HG03066 (cell line): ENCODE measurements around the gene TSPAN33.

Experiments used
- ATAC-seq: cut with Tn5 transposase; IDR thresholded peaks from one replicate; pipeline ENCODE4 v1.9.1; 2021; ENCODE audit warnings: low read depth; ENCODE audit not compliant: unreplicated experiment

The TSPAN33 gene

DNA sequence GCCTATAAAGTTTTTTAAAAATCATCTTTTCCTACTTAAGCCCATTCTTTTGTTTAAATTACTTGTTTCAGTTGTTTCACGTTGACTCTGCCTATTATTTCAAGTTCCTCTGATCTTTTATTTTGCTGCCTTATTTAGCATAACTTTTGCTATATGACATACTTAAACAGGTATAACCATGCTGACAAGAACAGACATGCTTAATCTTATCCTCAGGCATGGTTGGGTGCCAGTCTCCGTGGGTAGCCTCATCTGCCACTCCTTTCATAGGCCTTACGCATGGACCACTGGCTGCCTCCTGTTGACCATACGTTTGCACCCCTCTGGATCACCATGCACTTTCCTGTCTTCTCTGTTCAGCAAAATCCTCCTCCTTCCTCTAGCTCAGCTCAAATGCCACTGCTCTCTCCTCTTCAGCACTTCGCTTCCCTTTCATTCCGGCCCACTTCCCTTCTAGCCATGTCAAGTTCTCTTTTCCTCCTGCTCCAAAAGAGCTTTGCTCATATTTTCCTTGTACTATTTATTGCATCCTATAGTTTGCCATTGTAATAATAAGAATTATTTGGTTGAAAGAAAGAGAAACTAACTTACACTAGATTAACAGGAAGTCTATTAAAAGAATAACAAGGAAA, 10.0 kb upstream of the TSPAN33 start:
- ATAC-seq = no peak

DNA sequence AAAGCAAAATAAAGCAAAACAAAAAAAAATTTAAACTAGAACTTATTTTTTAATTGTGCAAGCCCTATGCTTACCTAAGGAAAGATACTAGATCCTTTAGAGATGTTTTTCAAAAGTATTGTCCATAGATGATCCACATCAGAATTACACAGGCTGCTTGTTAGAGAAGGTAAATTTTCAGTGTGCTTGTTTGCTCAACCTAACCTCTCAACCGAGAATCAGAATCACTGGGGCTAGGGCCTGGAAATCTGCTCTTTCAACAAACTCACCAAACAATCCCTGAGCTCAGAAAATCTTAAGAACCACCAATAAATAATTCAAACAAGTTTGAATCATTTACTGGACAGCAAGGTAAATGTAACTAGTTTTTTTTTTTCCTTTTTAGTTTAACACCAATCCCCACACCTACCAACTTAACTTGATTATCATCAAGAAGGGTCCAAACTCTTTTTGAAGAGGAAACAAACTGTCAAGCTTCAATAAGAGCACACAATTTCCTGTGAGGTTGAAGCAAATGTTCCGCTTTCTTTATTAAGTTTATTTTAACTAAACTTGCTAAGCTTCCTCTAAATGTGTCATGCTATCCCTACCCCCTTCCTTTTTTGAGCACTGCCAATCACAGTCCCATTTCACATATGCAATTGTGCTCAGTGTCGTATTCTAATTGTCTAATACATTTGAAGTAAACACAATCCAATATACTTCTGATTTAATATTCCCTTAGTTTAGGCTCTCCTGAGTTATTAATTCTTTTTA, 7.4 kb upstream of the TSPAN33 start:
- ATAC-seq = no peak

DNA sequence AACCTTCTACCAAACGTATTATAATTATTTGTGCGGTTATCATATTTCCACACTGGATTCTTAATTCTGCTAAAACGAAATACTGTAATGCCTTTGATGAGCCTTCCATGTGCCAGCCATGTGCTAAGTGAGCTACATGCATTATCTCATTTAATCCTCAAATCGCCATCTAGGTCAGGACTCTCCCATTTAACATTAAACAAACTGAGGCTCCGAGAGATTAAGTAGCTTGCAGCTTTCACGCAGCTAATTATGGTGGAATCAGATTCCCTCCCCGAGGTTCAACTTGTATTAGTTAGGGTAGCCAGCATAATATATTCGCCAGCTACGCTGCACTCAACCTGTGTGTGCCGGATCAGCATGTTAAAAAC, 798 bp upstream of the TSPAN33 start:
- ATAC-seq = no peak

DNA sequence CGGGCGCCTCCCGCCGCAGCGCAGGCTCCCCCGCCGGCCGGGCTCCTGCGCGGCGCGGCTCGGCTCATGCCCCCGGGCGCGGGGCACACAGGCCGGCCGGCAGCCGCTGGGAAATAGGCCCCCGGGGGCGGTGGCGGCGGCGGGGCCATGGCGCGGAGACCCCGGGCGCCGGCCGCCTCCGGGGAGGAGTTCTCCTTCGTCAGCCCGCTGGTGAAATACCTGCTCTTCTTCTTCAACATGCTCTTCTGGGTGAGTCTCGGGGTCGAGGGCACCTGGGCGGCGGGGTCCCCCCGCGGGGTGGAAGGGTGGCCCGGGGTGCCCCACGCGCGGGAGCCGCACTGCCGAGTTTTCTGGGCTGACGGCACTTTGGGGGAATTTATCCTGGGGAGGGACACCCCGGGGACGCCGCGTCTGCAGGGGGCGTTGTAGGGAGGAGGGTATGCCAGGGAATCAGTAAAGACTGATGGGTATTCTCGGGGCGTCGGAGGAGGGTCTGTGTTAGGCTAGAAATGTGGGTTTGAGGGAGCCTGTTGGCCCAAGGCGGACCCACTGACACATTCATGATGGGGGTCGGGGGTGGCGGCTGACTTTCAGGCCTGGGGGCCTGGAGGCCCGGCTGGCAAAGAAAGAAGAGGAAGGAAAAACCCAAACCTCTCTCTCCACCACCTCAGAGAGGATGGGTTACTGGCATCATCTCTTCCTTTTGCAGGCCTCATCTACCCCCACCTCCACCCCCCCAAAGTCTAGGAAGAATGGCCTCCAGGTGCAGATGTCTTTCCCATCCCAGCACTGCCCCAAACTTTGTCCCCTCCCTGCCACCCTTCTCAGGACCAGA, 544 bp downstream of the TSPAN33 start:
- ATAC-seq = peak; percentile 28

DNA sequence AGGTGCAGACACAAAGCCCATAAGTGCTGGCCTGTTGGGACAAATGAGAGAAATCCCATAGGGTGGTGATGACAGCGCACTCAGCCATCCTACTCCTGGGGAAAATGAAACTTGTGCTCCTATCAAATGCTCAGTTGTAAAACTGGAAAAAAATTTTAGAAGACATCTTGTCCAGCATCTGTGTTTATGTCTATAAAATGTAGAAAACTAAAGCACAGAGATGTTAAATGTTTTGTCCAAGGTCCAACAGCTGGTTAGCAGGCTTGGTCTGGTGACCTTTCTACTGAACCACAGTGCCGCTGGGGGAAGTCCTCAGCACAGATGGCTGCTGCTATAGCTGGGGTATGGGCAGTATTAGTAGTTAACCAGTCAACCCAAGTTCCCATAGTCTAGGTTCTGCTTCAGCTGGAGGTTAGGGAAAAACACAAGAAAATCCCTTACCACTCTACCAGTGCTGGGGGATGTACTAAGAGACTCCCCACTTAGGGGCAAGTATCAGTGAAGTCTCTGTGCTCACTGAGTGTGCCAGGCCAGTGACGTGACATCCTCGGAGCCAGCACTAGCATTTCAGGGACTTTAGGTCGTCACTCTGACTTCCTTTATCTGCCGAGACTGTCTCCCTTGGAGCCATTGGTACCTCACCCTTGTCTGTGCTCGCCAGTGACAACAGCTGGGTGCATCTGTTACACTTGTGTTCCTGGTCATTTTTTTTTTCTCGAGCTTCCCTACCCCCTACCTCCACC, 1.9 kb downstream of the TSPAN33 start:
- ATAC-seq = peak; percentile 55

DNA sequence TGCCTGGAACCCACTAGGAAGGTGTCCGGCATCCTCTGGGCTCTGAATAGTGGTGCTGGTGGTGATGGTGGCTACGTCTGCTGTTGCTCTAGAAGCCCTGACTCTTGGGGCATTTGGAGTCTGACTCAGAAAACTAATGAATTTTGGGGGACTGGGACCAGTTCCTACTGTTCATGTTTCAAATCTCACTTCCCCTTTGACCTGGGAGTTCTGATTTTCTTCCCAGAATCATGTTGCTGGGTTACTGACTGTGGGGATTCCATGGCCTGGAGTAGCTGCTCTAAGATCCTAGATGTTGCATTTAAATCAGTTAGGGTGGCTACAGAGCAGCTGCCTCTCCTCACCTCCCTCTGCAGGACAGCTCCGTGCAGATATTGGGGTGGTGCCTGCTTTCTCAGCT, 3.2 kb downstream of the TSPAN33 start:
- no peak for ATAC-seq

DNA sequence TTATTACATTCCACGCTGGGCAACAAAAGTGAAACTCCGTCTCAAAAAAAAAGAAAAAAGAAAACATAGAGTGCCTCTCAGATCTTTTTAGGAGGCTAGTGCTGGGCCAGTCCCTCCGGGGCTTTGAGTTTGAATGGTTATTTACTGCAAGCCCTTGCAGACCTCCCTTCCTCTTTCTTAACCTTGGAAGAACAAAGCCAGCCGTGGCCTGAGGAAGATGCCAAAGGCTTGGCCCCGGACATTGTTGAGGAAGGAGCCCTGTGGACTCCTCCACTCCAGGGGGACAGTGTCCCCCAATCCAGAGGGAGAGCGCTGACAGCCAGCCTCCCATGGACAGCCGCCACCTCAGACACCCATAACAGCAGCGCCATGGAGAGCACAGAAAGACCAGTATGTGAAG, 5.0 kb downstream of the TSPAN33 start:
- ATAC-seq = no peak

DNA sequence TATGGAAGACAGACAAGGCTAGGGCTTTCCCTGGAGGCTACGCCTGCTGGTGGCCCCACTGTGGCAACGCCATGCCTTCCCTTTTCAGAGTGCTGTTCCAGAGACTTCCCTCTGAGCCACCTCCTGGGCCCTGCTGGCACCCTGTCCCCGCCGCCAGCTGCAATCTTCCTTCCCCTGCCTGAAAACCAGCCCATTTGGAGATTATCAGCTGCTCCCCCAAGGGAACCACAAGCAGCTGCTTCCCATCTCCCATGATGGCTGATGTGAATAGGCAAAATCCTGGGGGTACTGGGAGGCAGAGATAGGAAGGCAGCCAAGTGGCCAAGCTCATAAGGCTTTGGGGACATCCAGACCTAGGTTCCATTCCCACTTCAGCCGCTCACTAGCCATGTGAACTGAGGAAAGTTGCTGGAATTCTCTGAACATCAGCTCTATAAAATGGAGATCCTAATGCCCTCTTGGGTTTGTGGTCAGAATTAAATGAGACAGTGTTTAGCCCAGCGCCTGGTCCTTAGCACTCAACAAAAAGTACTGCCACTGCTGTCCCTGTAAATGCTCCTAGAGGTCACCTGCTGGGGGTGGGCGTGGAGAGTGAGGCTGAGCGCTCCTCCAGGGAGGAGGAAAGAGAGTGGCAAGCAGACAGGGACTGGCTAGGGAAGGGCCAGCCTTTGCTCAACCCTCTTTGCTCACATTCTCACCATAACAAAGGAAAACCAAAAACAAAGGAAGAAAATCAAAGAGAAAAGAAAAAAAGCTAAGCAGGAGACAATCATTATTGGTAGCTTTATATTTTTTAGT, 5.9 kb downstream of the TSPAN33 start:
- ATAC-seq = no peak

DNA sequence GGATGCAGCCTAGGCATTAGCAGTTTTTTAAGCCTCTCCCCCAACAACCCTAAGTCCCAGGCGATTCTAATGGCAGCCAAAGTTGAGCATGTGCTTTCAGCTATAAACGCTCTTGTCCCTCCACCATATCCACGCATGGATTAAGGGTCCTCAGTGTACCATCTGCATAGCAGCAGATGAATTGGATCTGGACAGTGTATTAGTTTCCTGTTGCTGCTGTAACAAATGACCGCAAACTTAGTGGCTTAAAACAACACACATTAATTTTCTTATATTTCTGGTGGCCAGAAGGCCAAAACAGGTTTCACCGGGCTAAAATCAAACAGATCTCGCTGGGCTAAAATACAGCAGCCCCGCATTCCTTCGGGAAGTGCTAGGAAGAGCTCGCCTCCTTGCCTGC, 13.1 kb downstream of the TSPAN33 start:
- ATAC-seq = no peak

DNA sequence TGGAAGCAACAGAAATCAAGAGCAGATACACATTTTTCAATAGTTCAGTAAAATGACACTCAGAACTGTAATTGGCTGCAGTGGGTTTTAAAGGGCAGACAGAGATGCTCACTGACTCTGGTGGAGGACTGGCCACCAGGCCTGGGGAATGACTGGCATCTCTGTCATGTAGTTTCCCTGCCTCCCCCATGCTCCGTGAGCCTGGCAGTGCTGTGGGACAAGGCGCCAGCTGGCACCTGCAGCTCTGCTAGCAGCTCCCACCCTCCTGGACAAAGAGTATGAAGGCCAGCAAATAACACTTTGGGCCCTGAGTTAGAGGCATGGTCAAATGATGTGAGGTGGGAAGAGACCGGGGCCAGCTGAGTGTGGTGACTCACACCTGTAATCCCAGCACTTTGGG, 15.0 kb downstream of the TSPAN33 start:
- no peak for ATAC-seq

DNA sequence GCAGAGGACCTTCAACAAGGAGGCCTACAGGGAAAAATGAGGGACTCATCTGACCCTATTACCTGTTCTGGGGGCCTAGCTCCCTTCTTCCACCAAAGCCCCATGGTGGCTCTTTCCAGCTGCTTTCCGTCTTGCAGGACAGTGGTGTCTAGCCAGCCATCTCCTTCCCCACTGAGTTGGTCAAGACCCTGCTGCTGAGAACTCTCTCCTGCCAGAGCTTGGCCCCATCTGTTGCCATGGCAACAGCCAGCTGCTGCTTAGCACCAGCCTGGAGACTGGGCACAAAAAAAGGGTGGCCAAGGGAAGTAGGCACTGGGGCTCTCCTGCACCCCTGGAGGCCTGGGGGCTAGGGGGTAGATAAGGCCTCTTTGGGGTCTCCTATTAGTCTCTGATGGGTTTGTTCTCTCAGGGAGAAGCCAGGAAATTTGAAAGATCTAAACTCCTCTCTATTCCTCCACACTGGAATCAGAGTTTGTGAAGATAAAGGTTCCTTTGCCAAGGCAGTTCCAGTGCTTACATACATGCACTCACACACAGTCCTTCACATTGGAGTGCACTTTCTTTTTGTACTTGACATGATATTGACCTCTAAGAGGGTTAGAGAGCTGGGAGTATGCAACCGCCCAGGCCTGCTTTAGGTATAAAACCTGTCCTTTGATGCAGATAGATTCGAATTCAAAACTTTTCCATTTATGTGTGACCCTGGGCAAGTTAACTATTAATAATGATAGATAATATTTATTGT, 15.8 kb downstream of the TSPAN33 start:
- ATAC-seq = no peak

DNA sequence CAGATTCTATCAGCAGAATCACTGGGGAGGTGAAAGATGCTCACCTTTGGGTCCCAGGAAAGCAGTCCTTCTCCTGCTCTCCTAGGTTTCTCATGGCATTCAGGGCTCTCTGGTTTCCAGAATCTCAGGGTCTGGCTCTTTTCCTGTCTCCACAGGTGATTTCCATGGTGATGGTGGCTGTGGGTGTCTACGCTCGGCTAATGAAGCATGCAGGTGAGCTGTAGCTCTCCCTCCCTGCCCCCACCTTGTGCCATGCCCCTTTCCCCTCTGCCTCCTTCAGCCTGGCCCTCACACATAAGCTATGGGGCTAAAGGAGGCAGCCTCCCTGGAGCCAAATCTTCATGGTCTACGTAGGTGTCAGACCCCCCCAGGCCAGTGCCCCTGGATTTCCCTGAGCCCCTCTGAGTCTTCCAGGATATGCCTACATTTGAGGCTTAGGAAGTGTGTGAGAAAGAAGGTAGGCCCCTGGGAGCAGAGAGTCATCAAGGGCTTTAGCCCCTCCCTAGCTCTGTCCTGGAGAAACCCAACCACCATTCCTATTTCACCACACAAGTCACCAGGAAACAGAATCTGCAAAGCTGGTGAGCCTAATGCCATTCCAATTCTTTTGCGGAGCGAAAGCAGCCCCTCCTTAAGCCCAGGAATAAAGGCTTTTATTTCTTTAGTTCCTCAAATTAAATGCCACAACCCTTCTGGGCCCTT, 17.2 kb downstream of the TSPAN33 start:
- ATAC-seq = no peak

DNA sequence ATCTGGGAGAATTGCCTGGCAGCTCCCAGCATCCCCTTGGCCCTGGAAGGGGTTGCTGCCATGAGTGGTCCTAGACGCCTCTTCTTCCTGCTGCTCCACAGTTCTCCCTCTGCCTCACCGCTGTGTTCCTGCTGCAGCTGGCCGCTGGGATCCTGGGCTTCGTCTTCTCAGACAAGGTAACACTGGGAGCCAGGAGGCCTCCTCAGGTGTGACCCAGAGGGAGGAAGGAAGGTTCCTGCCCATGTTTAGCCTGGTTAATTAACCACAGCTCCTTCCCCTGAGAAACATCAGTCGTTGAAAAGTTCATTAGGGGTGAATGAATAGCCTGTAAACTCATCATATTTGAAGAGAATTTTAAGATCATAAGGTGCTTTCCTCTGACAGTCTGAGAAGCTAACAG, 18.2 kb downstream of the TSPAN33 start:
- no peak for ATAC-seq

DNA sequence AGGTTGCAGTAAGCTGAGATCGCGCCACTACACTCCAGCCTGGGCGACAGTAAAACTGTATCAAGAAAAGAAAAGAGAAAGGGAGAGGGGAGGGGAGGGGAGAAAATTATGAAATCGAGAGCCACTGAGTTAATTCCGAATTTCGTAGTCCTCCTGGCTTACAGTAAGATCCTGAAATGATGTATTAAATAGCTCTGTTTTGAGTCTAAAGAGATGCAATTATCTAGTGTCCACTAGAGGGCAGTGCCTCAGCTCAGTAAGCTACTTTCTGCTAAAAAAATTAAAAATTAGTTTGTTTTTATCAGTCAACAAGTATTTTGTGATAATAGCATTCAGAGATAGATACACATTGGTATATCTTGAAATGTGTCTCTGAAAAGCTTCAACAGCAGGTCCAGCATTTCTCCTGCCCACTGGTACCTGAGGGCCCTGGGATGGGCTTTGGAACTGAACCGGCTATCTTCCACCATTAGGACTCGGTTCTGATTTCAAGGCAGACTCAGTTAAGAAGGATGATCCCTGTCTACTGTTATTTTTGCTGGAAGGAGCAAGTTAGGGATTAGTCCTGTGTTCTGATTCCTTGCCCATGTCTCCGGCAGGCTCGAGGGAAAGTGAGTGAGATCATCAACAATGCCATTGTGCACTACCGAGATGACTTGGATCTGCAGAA, 19.5 kb downstream of the TSPAN33 start:
- no peak for ATAC-seq

DNA sequence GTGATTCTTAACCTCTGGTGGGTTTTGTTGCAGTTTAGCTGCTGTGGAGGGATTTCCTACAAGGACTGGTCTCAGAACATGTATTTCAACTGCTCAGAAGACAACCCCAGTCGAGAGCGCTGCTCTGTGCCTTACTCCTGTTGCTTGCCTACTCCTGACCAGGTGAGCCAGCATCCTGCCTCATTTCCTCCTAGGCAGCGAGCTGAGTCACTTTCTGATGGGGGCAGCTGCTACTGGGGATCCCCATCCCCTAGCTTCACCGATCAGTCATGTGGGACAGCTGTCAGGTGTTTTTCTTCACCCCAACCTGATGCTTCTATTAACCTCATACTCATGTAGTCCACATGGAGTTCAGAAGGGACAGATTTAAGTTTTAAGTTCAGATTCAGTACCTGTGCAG, 22.2 kb downstream of the TSPAN33 start:
- ATAC-seq = no peak

DNA sequence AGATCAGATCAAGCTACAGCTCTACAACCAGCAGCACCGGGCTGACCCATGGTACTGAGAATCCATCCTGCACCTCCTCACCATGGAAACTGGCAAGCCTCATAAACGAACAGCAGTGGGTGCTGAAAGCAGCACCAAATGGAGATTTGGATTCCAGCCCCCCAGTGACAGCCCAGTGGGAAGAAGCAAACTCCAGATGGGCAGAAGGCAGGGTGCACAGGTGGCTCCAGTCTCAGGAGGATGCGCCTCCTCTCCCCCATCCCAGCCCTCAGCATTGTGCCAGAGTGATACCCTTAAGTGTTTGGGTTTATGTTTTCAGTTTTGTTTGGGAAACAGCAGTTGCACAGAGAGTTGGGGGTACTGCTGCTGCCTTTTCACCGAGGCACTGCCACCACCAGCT, 23.3 kb downstream of the TSPAN33 start:
- ATAC-seq = no peak

DNA sequence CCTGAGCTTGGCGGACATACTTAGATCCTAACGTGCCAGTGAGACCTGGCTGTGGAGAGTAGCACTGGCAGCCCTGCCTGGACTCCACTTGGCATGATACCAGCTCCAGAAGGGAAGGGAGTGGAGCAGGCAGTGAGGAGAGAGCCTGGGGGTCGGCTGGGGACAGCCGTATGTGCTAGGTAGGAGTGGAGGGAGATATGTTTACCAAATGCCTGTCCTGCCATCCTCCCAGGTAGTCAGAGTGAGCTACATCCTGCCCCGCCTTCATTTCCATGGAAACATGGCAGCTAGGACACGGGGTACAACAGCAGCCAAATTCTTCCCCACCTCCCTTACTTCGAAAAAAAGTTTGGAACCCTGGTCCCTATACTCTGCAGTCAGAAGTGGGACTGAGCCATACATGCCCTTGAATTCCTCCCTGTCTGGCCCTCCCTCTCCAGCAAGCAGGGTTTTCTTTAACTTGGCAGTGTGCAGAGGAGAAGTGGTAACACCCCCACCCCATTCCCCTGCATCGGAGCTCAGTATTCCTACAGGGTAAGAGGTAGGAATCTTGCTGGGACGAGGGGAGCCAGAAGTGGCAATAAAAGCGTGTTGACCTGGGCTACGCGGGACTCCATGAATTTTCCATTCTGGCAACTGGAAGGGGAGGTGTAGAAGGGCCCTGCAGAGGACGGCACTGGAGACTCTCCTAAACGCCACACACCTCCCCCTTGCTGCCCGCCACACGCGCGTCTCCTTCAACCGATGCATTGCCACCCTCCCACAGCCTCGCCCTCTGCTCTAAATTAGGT, 23.9 kb downstream of the TSPAN33 start:
- no peak for ATAC-seq
